GM12892 (cell line): ENCODE results near the gene TMEM150A.

Source experiments
- POLR2A ChIP-seq: IDR thresholded peaks from 2 replicates; pipeline ENCODE4 v1.6.1; 2011; ENCODE audit warnings: low read depth, low read length, control low read depth
- POLR2AphosphoS5 ChIP-seq: IDR thresholded peaks from 2 replicates; pipeline ENCODE4 v1.6.1; 2011; ENCODE audit warnings: low read depth, low read length, control low read depth

GRCh38 chr2:85597241-85597640 lies 5.3 kb downstream of the TMEM150A start:
- TF ChIP-seq POLR2AphosphoS5 (no peak), POLR2A (no peak)
